IPS DF 6.9 (cell line): ENCODE data around the gene TMEM11.

ENCODE experiments used
- DNase-seq: peaks from one replicate; pipeline ENCODE4 v3.0.0-alpha.2; 2013; ENCODE audit warnings: low read depth, low spot score
- H3K27ac ChIP-seq: one replicate; pipeline ENCODE4 v1.5.1; 2013; ENCODE audit warnings: low read length, control low read depth
- H3K27me3 ChIP-seq: 2 replicates; pipeline ENCODE4 v1.6.1; 2013; ENCODE audit warnings: mild to moderate bottlenecking, low read length; ENCODE audit not compliant: control insufficient read depth, insufficient read depth
- H3K36me3 ChIP-seq: 2 replicates; pipeline ENCODE4 v1.6.1; 2013; ENCODE audit warnings: low read length; ENCODE audit not compliant: control insufficient read depth, insufficient read depth
- H3K4me1 ChIP-seq: 2 replicates; pipeline ENCODE4 v1.6.1; 2013; ENCODE audit warnings: low read length; ENCODE audit not compliant: control insufficient read depth, insufficient read depth
- H3K4me3 ChIP-seq: 2 replicates; pipeline ENCODE4 v1.5.1; 2013; ENCODE audit warnings: mild to moderate bottlenecking, low read length
- H3K9me3 ChIP-seq: 2 replicates; pipeline ENCODE4 v1.6.1; 2013; ENCODE audit warnings: low read length, inconsistent platforms; ENCODE audit not compliant: control insufficient read depth, insufficient read depth
- WGBS: extraction: QIAGEN DNeasy Blood & Tissue Kit; methylation state at CpG from one replicate; pipeline ENCODE4 v1.1.7; 2013; ENCODE audit warnings: mixed read lengths, missing lambda C conversion rate; ENCODE audit not compliant: insufficient read length, insufficient coverage; 5-methylcytosine and 5-hydroxymethylcytosine counted together

The TMEM11 gene

DNA sequence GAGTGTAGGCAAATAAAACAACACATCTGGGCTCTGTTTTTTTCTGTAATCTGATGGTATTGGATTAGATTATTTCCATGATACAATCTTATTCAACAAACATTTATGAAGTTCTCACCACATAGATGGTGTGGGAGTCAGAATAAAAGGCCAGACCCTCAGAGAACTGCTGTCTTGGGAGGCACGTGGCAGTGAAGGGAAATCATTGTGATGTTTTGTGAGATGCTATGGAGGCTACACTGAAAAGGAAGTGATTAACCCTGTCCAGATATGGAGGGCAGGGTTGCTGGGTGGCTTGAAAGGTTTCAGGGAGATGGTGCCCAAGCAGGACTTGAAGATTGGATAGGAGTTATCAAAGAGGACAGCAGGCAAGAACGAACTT lies 51.6 kb downstream of the TMEM11 start:
- no peak overlapping the region for H3K4me3 ChIP-seq
- no peaks in the 10 kb centered on the region for H3K9me3 ChIP-seq
- no peak overlapping the region for H3K27ac ChIP-seq
- H3K27me3 ChIP-seq, result no peaks in the 10 kb centered on the region
- H3K4me1 ChIP-seq, result 0 out of 2 replicates have a peak, but pooled peaks cover 1% of the 10 kb centered on the region
- WGBS, result no CpG with 5 or more reads among the region's 2 CpGs
- no peaks in the 10 kb centered on the region for H3K36me3 ChIP-seq
- DNase-seq, result no peak

DNA sequence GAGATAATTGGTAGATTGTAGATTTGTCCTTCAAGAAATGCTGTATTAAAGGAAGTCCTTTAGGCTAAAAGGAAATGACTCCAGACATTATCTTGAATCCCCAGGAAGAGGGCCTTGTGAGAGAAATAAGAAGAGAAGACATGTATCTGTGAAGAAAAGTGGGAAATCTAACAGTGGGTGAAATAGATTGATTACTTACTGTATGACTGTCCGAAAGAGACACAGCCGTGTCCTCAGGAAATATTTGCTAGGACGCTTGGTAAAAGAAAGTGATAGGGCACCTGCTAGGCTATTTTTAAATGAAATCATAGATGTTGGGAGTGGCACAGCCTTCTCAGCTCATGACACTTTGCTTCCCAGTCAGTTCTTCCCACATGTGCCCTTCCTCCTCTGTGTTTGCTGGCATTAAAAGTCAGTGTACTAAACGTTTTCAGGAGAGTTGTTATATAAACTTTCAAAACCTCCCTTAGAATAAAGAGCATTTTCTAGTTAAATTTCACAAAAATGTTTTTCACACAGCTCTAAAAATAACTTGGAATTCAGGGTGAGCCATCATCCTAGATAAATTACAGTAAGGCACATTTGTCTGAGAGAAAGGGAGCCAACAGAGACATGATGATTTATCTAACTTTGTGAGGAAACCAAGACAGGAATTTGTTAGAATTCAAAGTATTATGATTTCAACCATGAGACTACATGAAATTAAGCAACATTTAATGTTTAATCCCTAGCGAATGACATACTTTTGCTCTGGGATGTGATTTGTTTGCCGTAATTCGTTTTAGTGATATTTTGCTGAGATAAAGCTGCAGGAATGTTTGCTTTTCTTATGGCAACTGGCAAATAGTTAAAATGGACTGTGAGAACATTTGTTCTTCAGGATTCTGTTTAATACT lies 52.2 kb downstream of the TMEM11 start:
- no CpG with 5 or more reads among the region's 7 CpGs for WGBS
- Histone ChIP-seq H3K27ac (no peak overlapping the region), H3K9me3 (no peaks in the 10 kb centered on the region), H3K4me1 (0 out of 2 replicates have a peak, but pooled peaks cover 1% of the 10 kb centered on the region), H3K27me3 (no peaks in the 10 kb centered on the region), H3K36me3 (no peaks in the 10 kb centered on the region), H3K4me3 (no peak overlapping the region)
- no peak for DNase-seq

DNA sequence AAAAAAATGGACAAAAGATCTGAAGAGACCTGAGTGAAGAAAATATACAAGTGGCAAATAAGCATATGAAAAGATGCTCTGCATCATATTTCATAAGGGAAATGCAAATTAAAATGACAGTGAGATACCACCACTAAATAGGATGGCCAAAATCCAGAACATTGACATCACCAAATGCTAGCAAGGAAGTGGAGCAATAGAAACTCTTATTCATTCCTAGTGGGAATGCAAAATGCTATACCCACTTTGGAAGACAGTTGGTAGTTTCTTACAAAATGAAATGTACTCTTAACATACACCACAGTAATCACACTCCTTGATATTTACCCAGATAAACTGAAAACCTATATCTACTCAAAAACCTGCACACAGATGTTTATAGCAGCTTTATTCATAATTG lies 53.6 kb downstream of the TMEM11 start:
- Histone ChIP-seq H3K4me1 (0 out of 2 replicates have a peak, but pooled peaks cover 1% of the 10 kb centered on the region), H3K4me3 (no peak overlapping the region), H3K36me3 (no peaks in the 10 kb centered on the region), H3K27me3 (no peaks in the 10 kb centered on the region), H3K27ac (no peak overlapping the region), H3K9me3 (no peaks in the 10 kb centered on the region)
- DNase-seq, result no peak

DNA sequence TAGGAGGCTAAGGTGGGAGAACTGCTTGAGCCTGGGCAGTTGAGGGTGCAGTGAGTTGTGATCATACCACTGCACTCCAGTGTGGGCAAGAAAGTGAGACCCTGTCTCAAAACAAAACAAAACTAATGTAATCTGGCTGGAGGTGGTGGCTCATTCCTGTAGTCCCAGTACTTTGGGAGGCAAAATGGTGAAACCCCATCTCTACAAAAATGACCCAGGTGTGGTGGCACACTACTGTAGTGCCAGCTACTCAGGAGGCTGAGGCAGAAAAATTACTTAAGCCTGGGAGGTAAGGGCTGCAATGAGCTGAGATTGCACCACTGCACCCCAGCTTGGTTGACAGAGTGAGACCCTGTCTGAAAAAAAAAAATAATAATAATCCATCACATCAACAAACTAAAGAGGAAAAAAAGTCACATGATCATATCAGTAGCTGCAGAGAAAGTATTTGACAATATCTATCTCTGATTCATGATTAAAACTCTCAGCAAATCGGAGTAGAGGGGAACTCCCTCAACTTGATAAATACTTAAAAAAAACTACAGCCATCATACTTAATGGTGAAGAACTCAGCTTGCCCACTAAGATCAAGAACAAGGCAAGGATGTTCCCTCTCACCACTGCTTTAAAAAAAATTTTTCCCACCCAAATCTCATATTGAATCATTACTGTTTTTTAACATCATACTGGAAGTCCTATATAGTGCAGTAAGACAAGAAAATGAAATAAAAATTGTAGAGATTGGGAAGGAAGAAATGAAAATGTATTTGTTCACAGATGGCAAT lies 56.2 kb downstream of the TMEM11 start:
- H3K4me3 ChIP-seq, result no peak overlapping the region
- H3K9me3 ChIP-seq, result no peaks in the 10 kb centered on the region
- no CpG with 5 or more reads among the region's 1 CpG for WGBS
- H3K36me3 ChIP-seq, result no peaks in the 10 kb centered on the region
- no peak overlapping the region for H3K27ac ChIP-seq
- DNase-seq, result no peak
- no peaks in the 10 kb centered on the region for H3K4me1 ChIP-seq
- H3K27me3 ChIP-seq, result no peaks in the 10 kb centered on the region

DNA sequence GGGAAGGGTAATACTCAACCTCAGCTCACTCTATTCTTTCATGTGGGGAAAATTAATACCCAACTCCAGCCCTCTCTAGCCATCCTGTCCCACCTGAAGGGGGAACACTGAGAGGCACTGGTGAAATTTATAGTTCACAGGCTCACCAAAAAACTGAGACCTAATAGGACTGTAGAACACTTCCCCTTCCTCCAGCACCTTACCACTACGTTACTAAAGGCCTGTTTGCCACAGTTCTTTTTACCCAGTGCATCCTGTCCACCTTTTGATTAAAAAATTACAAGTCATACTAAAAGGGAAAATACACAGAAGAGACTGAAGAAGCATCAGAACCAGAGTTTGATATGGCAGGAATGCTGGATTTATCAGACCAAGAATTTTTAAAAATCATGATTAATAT lies 61.2 kb downstream of the TMEM11 start:
- no CpG with 5 or more reads among the region's 1 CpG for WGBS
- no peaks in the 10 kb centered on the region; the same call in 1 of the 2 replicates for H3K9me3 ChIP-seq
- H3K27me3 ChIP-seq, result no peaks in the 10 kb centered on the region
- no peak overlapping the region for H3K4me3 ChIP-seq
- no peak overlapping the region for H3K27ac ChIP-seq
- DNase-seq, result no peak
- H3K36me3 ChIP-seq, result no peaks in the 10 kb centered on the region
- no peaks in the 10 kb centered on the region for H3K4me1 ChIP-seq

DNA sequence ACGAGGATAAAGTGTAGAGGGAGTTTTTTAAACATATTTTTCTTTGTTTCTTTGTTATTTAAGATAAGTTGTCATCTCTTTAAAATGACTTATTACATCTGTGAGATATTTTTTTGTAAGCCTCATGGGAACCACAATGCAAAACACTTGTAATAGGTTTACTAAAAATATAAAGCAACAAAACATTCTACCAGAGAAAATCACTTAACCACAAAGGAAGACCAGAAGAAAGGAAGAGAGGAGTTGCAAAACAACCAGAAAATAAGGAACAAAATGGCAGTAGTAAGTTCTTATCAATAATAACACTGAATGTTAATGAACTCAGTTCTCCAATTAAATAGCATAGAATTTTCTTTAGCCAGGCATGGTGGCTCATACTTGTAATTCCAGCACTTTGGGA lies 64.3 kb downstream of the TMEM11 start:
- DNase-seq, result no peak
- Histone ChIP-seq H3K27ac (no peak overlapping the region), H3K4me1 (no peaks in the 10 kb centered on the region), H3K36me3 (no peaks in the 10 kb centered on the region; the same call in 1 of the 2 replicates), H3K4me3 (no peak overlapping the region), H3K9me3 (no peaks in the 10 kb centered on the region; the same call in 1 of the 2 replicates), H3K27me3 (no peaks in the 10 kb centered on the region)
- WGBS, result 100% methylated on average over 1 of the region's 1 CpG
